K562 treated with DMSO at 1 percent for 24 hours (cell line): ENCODE measurements around the gene TSPAN12. TPM values are rescaled to one million over a fixed set of nuclear protein-coding genes. Genes with fewer than 3 reads are reported as not detected.

ENCODE experiments used
- total RNA-seq: library from RNA; unstranded; fragments of 300-600 nt; gene quantifications from 2 replicates; pipeline ENCODE4 v1.2.3, GENCODE V29; 2022; ENCODE audit warnings: low read depth; ENCODE audit not compliant: insufficient read depth

TSPAN12 gene
- total RNA-seq: 1.3 and 1.5 TPM in 2 replicates

GRCh38 chr7:120857588-120858573 lies at the start of gene TSPAN12:
Gene TSPAN12, minus strand, starts transcription at chr7:120858144. Its CDS starts 1,381 bp downstream, at chr7:120856763.

Other genes with a start within 250 kb of the TSPAN12 start
- gene ING3, start 92.6 kb upstream of the TSPAN12 start, total RNA-seq: 20.5 and 25.3 TPM in 2 replicates
- gene CPED1, start 130.6 kb upstream of the TSPAN12 start, total RNA-seq: 53.2 and 55.5 TPM in 2 replicates